Measurements from ENCODE around the gene MCC. TPM values are rescaled to one million over a fixed set of nuclear protein-coding genes. Genes with fewer than 3 reads are reported as not detected.

MCC gene
- 17.8 and 20.6 TPM in 2 replicates for total RNA-seq (2012; rRNA removed)
- polyA plus RNA-seq (2012; rRNA removed) = 5.0 and 6.5 TPM in 2 replicates
- 2.7 and 4.8 TPM in 2 replicates for polyA plus RNA-seq (2012; cell fraction: cytosol; rRNA removed)
- polyA plus RNA-seq (2012; cell fraction: nucleus; rRNA removed; ENCODE audit: low replicate concordance) = 7.1 and 14.3 TPM in 2 replicates
- percentile 92 among the genes with signal in this experiment for Bru-seq, nascent RNA
- BruChase-seq, experiment 1, labeled RNA remaining after a 6-hour chase = percentile 88 among the genes with signal in this experiment
- BruChase-seq, experiment 2, labeled RNA remaining after a 2-hour chase = percentile 91 among the genes with signal in this experiment
- long read RNA-seq, full-length matches to known transcripts = 18 of 62 reads
- long read RNA-seq, partial matches to known transcripts = 15 of 62 reads
- long read RNA-seq, other reads (novel, unspliced or antisense) = 29 of 62 reads

DNA sequence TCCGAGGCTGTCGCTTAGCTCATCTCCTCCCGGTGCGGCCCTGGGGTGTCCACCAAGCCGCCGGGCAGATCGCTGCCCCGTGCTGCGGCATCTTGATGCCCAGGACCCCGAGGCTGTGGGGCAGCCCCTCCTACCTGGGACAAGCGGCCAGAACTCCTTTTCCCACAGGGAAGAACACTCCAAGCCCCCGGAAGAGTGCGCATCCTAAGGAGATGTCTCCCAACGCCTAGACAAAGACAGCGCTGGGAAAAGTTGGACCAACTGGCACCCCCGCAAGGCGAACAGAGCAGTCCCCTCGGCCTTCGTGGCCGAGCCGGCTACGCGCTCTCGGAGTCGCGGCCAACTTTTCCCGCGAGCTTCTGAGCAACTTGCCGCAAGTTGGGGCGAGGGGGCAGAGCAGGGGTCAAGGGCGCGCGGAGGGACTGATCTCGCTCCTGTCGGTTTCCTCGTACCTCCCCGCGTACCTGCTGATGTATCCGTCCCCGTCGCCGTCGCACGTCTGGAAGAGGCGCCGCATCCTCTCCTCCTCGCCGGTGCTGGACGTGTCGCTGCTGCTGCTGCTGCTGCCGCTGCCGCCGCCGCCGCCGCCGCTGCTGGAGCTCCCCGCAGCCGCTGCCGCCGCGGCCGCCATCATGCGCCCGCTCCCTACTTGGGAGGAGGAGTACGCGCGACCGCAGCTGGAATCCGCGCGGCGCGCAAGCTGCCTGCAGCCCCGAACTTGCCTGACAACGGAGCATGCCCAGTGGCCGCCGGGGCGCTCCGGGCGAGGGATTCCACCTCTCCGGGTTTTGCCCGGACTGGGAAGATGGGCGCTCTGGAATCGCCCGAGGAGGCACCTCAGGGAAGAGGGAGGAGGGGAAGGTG, at the start of gene MCC:
Gene MCC (minus strand): TSS at position 673 of the 864 bp plus-strand sequence.
- H4K8ac ChIP-seq (ENCODE audit: low read depth in 2 of 2, low read length in 2 of 2) = peak within 1 kb of the TSS; percentile 60 to 88
- H4K20me1 ChIP-seq (ENCODE audit: insufficient read depth, low read length) = no peaks in the 10 kb centered on the region
- H2BK120ac ChIP-seq (ENCODE audit: low read depth, low read length) = peak within 1 kb of the TSS; percentile 87
- H3K4me1 ChIP-seq (ENCODE audit: control insufficient read depth, insufficient read depth, low read length) = peaks cover 8% of the 10 kb centered on the region
- peak within 1 kb of the TSS; percentile 94 for H2BK5ac ChIP-seq (ENCODE audit: low read depth, low read length, poor library complexity, severe bottlenecking)
- H3K79me1 ChIP-seq (ENCODE audit: low read depth in 1 of 2, low read length in 2 of 2) = peaks cover 0 to 11% of the 10 kb centered on the region in 2 experiments; a peak in 1 of 4 replicates
- peak within 1 kb of the TSS; percentile 86 for H3K9ac ChIP-seq (ENCODE audit: low read depth, low read length)
- dilution Hi-C loops (cut with HindIII; ENCODE audit: low sequenced_read_pairs, unreplicated experiment) = no loop called here
- peak; percentile 88 for ATAC-seq (ENCODE audit: low read depth)
- H3K4ac ChIP-seq (ENCODE audit: low read depth, low read length) = peak within 1 kb of the TSS; percentile 85
- no peaks in the 10 kb centered on the region for H3K27me3 ChIP-seq (ENCODE audit: control insufficient read depth, insufficient read depth, low read length)
- peaks cover 6% of the 10 kb centered on the region for H3K9me3 ChIP-seq (ENCODE audit: control insufficient read depth, insufficient read depth, low read length)
- no peaks in the 10 kb centered on the region for H3K36me3 ChIP-seq (ENCODE audit: control insufficient read depth, insufficient read depth, low read length)
- H4K5ac ChIP-seq (ENCODE audit: low read depth, low read length) = peak within 1 kb of the TSS; percentile 97
- H3K4me2 ChIP-seq (ENCODE audit: low read depth, low read length) = peak within 1 kb of the TSS; percentile 91
- peak within 1 kb of the TSS; percentile 89 for H3K23ac ChIP-seq (ENCODE audit: low read depth, low read length)
- DNase-seq = peak; percentile 93
- 1% methylated on average over 26 of the region's 86 CpGs; no CpG with 5 or more reads in 1 of the 2 experiments for WGBS, 2 experiments (ENCODE audit: extremely low coverage in 2 of 2, insufficient read length in 1 of 2)
- peak within 1 kb of the TSS; percentile 86 for H3K4me3 ChIP-seq (ENCODE audit: insufficient read depth, low read depth, low read length)
- intact Hi-C loops (cut with micrococcal nuclease) = loop anchor here (2.0 kb wide), 1 partner anchor 105 kb away; no protein-coding TSS in a partner anchor
- ChIA-PET CTCF (interaction anchor here (0.5 to 2.1 kb wide), 4 partner anchors 12 to 1490 kb away, joined by 3 to 8 read pairs (median 5); no protein-coding TSS in a partner anchor), POLR2A (ENCODE audit: unreplicated experiment) (interaction anchor here (0.8 kb wide), 1 partner anchor 398 kb away, joined by 3 read pairs; no protein-coding TSS in a partner anchor)
- H2AFZ ChIP-seq (replicated peaks; ENCODE audit: low read length, poor library complexity) = peak within 1 kb of the TSS; percentile 99
- H4K91ac ChIP-seq (ENCODE audit: insufficient read depth, low read depth, low read length) = peak within 1 kb of the TSS; percentile 85
- peak within 1 kb of the TSS; percentile 89 for H2AK9ac ChIP-seq (replicated peaks; ENCODE audit: low read depth, low read length, poor library complexity)
- H3K56ac ChIP-seq (ENCODE audit: extremely low read depth, insufficient read depth, low read length) = peak within 1 kb of the TSS; percentile 80
- H2AK5ac ChIP-seq (ENCODE audit: low read depth, low read length) = peak within 1 kb of the TSS; percentile 87; the same call in 1 of the 2 replicates
- peak within 1 kb of the TSS; percentile 86 for H3K18ac ChIP-seq (ENCODE audit: low read depth, low read length)
- TF ChIP-seq MXI1 (IDR thresholded peaks at IDR 0.05; ENCODE audit: borderline replicate concordance, low read depth, low read length) (0 out of 2 replicates have a peak, but pooled peaks have one; percentile 42), CHD1 (IDR thresholded peaks at IDR 0.05; ENCODE audit: low read depth, low read length) (no peak), MAFK (IDR thresholded peaks at IDR 0.05; ENCODE audit: low read depth, low read length) (no peak), NFE2L2 (IDR thresholded peaks at IDR 0.05; ENCODE audit: low read depth, low read length) (no peak), SMC3 (IDR thresholded peaks at IDR 0.05; ENCODE audit: low read depth, low read length) (no peak), MAZ (IDR thresholded peaks at IDR 0.05; ENCODE audit: borderline replicate concordance, low read depth, low read length) (peak; percentile 57; the same call in 1 of the 2 replicates), RAD21 (IDR thresholded peaks at IDR 0.05; ENCODE audit: low read length) (no peak), RFX5 (IDR thresholded peaks at IDR 0.05; ENCODE audit: low read depth, low read length) (0 out of 2 replicates have a peak, but pooled peaks have one; percentile 44), FOS (IDR thresholded peaks at IDR 0.05; ENCODE audit: low read depth, low read length) (no peak), BHLHE40 (IDR thresholded peaks at IDR 0.05; ENCODE audit: low read depth, low read length) (peak; percentile 19; the same call in 1 of the 2 replicates)
- TF ChIP-seq, protein P1, sequence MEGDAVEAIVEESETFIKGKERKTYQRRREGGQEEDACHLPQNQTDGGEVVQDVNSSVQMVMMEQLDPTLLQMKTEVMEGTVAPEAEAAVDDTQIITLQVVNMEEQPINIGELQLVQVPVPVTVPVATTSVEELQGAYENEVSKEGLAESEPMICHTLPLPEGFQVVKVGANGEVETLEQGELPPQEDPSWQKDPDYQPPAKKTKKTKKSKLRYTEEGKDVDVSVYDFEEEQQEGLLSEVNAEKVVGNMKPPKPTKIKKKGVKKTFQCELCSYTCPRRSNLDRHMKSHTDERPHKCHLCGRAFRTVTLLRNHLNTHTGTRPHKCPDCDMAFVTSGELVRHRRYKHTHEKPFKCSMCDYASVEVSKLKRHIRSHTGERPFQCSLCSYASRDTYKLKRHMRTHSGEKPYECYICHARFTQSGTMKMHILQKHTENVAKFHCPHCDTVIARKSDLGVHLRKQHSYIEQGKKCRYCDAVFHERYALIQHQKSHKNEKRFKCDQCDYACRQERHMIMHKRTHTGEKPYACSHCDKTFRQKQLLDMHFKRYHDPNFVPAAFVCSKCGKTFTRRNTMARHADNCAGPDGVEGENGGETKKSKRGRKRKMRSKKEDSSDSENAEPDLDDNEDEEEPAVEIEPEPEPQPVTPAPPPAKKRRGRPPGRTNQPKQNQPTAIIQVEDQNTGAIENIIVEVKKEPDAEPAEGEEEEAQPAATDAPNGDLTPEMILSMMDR (conservative IDR thresholded peaks at IDR 0.05; ENCODE audit: low read depth, low read length) = no peak
- TF ChIP-seq, protein P2, sequence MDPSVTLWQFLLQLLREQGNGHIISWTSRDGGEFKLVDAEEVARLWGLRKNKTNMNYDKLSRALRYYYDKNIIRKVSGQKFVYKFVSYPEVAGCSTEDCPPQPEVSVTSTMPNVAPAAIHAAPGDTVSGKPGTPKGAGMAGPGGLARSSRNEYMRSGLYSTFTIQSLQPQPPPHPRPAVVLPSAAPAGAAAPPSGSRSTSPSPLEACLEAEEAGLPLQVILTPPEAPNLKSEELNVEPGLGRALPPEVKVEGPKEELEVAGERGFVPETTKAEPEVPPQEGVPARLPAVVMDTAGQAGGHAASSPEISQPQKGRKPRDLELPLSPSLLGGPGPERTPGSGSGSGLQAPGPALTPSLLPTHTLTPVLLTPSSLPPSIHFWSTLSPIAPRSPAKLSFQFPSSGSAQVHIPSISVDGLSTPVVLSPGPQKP (IDR thresholded peaks at IDR 0.05; ENCODE audit: borderline replicate concordance, low read depth, low read length) = no peak
- H3K27ac ChIP-seq (ENCODE audit: insufficient read depth, low read length) = peak within 1 kb of the TSS; percentile 82
- peak within 1 kb of the TSS; percentile 82 for H3K14ac ChIP-seq (replicated peaks; ENCODE audit: low read depth, low read length)
- peak within 1 kb of the TSS; percentile 94; the same call in 2 of the 3 replicates for H2BK15ac ChIP-seq (ENCODE audit: low read depth, low read length)
- 0 out of 2 replicates have a peak, but pooled peaks cover 3% of the 10 kb centered on the region for H3K9me1 ChIP-seq (ENCODE audit: insufficient read depth, low read length)
- H2BK20ac ChIP-seq (ENCODE audit: low read depth, low read length) = peak within 1 kb of the TSS; percentile 77
- BruUV-seq (replicated peaks) = no TSS peak
- in situ Hi-C loops (cut with MboI; ENCODE audit: low sequenced_read_pairs) = no loop called here
